Esophagus squamous epithelium (tissue), 4 donors: Measurements from ENCODE around the gene CCL25.

Experiments used
- POLR2A ChIP-seq, 4 donors: fragments of 450-650 bp; IDR thresholded peaks; one replicate each; pipeline ENCODE4 v1.6.1; 2017; ENCODE audit warnings: antibody characterized with exemption in 4 of 4, mild to moderate bottlenecking in 4 of 4, moderate library complexity in 3 of 4
- TF ChIP-seq, protein P1 (sequence below), 6 experiments: fragments of 450-650 bp in 4 of 6; fragments of 200-600 bp in 2 of 6; sonication (generic) in 2 of 6; IDR thresholded peaks; one replicate each; pipeline ENCODE4 v1.5.1; 2016 to 2019; ENCODE audit warnings: antibody characterized with exemption in 6 of 6, mild to moderate bottlenecking in 4 of 6, moderate library complexity in 4 of 6

DNA sequence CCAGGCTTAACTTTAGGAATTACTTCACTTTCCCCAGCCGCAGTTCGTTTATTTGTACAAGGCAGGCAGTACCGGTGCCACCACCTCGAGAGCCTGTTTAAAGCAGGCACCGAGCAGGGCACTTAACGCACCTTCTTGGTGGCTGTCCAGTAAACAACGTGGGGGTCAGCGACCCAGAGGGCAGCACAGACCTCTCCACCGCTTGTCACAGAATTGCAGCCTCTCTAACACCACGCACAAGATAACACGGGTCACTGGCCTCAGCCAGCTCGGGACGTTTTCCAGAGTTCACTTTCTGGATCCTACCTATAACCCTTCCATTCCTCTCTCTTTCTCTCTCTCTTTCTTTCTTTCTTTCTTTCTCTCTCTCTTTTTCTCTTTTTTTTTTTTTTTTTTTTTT lies 30.3 kb upstream of the CCL25 start:
- no peak for TF ChIP-seq POLR2A (IDR thresholded peaks at IDR 0.05)
- TF ChIP-seq, protein P1, sequence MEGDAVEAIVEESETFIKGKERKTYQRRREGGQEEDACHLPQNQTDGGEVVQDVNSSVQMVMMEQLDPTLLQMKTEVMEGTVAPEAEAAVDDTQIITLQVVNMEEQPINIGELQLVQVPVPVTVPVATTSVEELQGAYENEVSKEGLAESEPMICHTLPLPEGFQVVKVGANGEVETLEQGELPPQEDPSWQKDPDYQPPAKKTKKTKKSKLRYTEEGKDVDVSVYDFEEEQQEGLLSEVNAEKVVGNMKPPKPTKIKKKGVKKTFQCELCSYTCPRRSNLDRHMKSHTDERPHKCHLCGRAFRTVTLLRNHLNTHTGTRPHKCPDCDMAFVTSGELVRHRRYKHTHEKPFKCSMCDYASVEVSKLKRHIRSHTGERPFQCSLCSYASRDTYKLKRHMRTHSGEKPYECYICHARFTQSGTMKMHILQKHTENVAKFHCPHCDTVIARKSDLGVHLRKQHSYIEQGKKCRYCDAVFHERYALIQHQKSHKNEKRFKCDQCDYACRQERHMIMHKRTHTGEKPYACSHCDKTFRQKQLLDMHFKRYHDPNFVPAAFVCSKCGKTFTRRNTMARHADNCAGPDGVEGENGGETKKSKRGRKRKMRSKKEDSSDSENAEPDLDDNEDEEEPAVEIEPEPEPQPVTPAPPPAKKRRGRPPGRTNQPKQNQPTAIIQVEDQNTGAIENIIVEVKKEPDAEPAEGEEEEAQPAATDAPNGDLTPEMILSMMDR (IDR thresholded peaks at IDR 0.05): no peak
